Activated CD4-positive, CD25-positive, alpha-beta regulatory T cell treated with anti-CD3 and anti-CD28 coated beads, Interleukin-2, amount 50 U/mL, for 16 hours (primary cell): ENCODE results near the gene GPR171.

Source experiments
- DNase-seq: peaks from one replicate; pipeline ENCODE4 v3.0.0-alpha.2; 2020; ENCODE audit warnings: low read depth, low spot score

The GPR171 gene

GRCh38 chr3:151213881-151214280 is 10.9 kb upstream of the GPR171 start:
- no peak for DNase-seq

- no peak for DNase-seq
These were observed 10.1 kb upstream of the GPR171 start for GRCh38 chr3:151213151-151213550.

- DNase-seq = no peak
These were observed 7.8 kb upstream of the GPR171 start for GRCh38 chr3:151210676-151211381.

- no peak for DNase-seq
These were observed 6.6 kb upstream of the GPR171 start for GRCh38 chr3:151209654-151210053.

GRCh38 chr3:151206201-151206600 is 3.2 kb upstream of the GPR171 start:
- DNase-seq = no peak

- no peak for DNase-seq
These were observed 2.5 kb upstream of the GPR171 start for GRCh38 chr3:151205482-151205881.

GRCh38 chr3:151204530-151205402 is 1.8 kb upstream of the GPR171 start:
- no peak for DNase-seq

- no peak for DNase-seq
These were observed 1.8 kb downstream of the GPR171 start for GRCh38 chr3:151201051-151201730.

- no peak for DNase-seq
These were observed 2.4 kb downstream of the GPR171 start for GRCh38 chr3:151200586-151200985.

- no peak for DNase-seq
These were observed 3.2 kb downstream of the GPR171 start for GRCh38 chr3:151199554-151200438.

GRCh38 chr3:151198849-151199248 is 4.2 kb downstream of the GPR171 start:
- no peak for DNase-seq

GRCh38 chr3:151197981-151198767 is 4.8 kb downstream of the GPR171 start:
- DNase-seq = no peak

- no peak for DNase-seq
These were observed 5.8 kb downstream of the GPR171 start for GRCh38 chr3:151197228-151197627.

GRCh38 chr3:151196434-151196833 is 6.6 kb downstream of the GPR171 start:
- DNase-seq = no peak

- no peak for DNase-seq
These were observed 7.2 kb downstream of the GPR171 start for GRCh38 chr3:151195826-151196225.

- no peak for DNase-seq
These were observed 10.5 kb downstream of the GPR171 start for GRCh38 chr3:151192545-151192944.

- DNase-seq = no peak
These were observed 11.9 kb downstream of the GPR171 start for GRCh38 chr3:151191095-151191494.

GRCh38 chr3:151183265-151183671 is 19.7 kb downstream of the GPR171 start:
- no peak for DNase-seq

GRCh38 chr3:151182349-151183079 is 20.5 kb downstream of the GPR171 start:
- no peak for DNase-seq
